ENCODE results near the gene SNCB.

SNCB gene

DNA sequence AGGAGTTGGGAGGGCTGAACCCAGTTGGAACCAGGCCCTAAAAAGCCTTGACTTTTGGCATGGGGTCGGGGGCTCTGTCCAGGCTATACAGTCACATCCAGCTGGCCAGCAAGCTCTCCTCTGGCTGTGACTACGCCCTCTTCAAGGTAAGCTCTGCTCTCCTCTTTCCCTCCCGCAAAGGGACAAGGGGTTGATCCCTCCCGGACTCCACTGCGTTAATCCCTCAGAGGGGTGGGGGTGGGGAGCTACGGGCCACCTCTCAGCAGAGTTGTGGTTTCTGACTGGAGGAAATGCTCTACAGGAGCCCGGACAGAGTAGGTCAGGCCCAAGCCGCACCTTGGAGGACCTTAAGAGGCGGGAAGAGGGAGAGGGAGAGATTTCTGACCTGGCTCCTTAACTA, 14.0 kb upstream of the SNCB start:
- DNase-seq (ENCODE audit: low spot score): no peak

DNA sequence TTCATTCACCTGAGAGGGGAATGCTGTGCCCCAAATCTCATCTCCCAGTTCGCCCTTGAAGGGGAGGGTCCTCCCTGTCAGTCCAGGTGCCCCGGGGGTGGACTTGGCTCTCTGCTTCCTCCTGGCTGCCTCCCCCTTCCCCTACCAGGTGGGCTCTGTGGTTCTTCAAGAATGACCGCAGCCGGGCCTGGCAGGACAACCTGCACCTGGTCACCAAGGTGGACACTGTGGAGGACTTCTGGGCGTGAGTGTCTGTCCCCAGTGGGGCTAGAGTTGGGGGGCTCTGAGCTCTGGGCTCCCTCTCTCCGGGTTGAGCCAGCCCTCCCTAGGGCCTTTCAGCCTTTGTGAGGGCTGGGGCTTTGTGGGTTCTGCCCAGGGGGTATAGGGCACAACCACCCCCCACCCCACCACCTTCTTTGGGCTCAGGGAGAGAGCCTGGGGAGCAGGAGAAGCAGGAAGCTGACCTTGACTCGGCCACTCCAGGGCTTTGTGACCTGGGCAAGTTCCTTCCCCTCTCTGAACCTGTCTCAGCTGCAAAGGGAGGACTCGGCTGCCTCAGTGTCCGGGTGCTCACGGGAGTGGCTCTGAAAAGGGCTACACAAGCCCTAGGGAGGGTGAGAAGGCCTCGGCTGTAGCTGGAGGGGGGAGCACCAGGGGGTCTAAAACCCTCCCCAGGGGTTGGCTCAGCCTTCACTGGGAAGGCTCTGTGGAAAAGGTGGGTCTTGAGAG, 13.3 kb upstream of the SNCB start:
- DNase-seq (ENCODE audit: low spot score): no peak

DNA sequence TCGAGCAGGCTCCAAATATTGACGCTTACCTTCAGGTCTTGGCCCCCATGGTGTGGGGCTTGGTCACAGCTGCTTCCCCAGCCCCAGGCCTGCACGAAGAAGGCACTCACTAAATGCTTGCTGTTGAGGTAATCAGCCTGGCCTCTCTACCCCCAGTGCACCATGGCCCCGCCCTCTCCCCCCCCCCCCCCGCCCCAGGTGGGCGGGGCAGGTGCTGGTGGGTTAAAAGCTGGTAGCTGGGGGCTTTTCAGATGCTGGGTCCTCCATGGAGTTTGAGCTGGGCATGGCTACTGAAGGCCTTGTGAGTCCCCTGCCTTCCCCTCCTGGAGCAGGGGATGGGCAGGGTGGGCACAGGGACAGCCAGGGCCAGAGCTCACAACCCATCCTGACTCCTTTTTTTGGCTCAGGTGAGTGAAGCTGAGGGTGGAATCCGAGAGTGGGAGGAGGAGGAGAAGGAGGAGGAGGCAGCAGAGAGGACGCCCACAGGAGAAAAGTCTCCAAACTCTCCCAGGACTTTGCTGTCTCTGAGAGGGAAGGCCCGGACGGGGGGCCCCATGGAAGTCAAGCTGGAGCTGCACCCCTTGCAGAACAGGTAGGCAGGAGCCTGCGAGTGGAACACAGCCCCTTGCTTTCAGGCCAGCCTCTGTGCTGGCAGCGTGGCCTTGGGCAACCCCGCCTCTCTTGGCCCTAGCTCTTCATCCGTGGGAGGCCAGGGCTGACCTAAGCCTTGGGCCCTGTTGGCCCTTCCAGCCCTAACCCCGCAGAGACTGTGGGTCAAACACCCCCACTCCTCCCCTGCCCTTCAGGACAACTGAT, 12.5 kb upstream of the SNCB start:
- DNase-seq (ENCODE audit: low spot score): no peak

DNA sequence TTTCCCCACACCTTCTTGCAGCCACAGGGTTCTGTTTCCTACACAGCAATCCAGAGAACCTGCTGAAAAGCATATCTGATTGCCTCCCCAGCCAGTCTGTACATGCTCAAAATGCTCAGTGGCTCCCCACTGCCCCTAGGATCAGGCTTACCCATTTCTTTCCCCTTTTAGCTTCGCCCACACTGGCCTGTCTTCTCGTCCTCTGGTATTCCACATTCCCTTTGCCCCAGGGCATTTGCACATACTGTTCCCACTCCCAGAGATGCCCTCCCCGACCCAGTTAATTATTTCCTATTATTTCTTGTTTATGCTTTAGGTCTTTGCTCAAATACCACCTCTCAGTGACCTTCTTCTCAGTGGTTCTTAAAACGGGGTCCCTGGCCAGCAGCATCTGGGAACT, 10.3 kb upstream of the SNCB start:
- DNase-seq (ENCODE audit: low spot score): no peak

DNA sequence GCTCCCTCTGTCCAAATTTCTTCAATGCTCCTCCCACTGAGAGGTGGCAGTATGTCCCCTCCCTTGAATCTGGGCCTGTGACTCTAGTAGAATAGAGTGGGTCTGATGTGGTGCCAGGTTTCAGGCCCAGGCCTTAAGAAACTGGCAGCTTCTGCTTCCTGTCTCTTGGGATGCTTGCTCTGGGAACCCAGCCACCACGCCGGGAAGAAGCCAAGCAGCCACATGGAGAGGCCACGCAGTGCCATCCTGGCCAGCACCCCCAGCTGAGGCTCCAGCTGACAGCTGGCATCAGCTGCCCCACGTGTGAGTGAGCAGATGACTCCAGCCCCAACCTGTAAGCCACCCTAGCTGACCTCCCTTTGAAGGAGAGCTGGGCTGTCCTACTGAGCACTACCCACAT, 9.6 kb upstream of the SNCB start:
- DNase-seq (ENCODE audit: low spot score): peak; percentile 74

DNA sequence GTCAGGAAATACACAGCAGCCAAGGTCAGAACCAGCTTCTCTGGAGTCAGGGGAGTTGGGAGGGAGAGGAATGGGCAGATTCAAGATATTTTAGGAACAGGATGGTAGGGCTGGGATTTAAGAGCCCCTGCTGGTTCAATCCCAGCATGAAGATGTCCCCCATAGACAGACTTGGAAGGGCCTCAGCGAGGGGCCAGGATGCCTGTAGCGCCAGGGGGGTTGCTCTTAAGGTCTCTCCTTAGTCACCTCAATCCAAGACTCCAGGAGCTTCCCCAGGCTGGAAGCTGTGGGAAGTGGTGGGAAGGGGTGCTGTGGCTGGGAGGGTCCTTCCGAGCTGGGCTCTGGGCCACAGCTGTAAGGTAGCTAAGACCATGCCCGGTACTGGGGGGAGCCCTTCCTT, 8.9 kb upstream of the SNCB start:
- no peak for DNase-seq (ENCODE audit: low spot score)

DNA sequence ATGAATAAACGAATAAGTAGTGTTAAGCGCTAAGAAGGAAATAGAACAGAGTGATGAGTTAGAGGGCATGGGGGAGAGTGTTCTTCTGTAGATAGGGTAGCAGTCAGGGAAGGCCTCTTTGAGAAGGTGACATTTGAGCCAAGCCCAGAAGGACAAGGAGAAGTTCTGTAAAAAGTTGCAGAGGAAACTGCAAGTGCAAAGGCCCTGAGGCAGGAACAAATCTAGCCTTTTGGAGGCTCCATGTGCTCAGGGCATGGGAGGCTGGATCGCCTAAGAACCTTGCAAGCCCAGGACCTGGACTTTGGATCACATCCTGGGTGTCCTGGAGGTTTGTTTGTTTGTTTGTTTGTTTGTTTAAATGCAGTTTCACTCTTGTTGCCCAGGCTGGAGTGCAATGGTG, 8.1 kb upstream of the SNCB start:
- no peak for DNase-seq (ENCODE audit: low spot score)

DNA sequence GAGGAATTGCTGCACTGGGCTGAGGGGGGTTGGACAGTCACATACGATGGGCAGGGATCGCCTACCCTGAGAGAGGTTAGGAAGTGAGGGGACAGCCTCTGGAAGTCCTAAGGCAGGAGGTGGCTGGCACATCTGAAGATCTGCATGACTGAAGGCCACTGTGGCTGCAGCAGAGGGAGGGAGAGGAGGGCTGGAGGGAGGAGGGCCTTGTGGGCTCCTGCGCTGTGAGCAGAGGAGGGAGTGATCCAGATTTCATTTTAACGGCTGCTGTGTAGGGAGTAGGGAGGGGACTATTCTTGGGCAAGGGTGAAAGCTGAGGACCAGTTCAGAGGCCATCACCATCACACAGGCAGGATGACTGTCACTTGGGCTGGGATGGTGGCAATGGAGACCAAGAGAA, 7.2 kb upstream of the SNCB start:
- no peak for DNase-seq (ENCODE audit: low spot score)

DNA sequence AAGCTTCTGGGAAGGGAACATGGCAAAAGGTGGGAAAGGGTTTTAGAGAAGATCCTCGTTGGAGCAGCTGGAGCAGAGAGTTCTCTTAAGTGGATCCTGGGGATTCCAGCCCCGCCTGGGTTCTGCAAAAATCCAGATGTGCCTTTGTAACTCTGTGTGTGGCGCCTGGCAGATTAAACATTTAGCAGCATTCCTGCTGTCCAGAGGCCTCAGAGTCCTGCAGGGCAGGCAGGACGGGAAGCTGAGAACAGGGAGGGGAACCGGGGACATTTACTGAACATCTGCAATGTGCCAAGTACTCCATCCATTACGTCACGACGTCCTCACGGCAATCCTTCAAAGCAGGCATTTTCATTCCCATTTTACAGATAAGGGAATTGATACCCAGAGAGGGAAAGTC, 6.1 kb upstream of the SNCB start:
- no peak for DNase-seq (ENCODE audit: low spot score)

DNA sequence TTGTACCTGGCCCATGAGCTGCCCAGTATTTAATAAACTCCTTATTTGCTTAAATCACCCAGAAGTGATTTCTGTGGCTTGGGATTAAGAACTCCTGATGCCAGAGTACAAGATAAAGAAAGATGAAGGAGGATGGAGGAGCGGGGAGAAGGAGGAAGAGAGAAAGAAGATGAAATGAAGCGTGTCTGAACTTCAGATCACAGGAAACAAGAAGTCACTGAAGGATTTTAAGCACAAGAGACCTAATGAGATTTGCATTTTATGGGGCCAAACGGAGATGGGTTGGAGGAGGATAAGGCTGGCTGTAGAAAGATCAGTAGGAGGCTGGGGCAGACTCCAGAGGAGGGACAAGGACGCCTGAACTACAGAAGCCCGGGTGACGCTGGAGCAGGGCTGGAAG, 3.3 kb upstream of the SNCB start:
- DNase-seq (ENCODE audit: low spot score): no peak

DNA sequence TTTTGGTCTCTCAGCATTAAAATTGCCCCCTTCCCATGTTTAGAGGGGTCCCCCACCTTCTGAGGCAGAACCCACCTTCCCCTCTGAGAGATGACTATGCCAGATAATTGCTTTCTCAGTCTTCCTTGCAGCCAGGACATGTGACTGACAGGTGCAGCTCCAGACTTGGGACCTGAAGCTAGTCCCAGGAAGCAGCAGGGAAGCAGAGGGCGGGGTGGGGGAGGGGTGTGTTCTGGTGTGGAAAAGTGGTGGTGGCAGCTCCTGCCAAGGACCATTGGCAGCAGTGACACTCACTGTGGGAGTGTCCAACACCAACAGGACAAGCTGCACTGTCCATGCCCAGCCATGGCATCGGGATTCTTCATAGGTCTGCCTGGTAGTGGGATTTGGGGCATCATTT, 2.4 kb upstream of the SNCB start:
- DNase-seq (ENCODE audit: low spot score): no peak

DNA sequence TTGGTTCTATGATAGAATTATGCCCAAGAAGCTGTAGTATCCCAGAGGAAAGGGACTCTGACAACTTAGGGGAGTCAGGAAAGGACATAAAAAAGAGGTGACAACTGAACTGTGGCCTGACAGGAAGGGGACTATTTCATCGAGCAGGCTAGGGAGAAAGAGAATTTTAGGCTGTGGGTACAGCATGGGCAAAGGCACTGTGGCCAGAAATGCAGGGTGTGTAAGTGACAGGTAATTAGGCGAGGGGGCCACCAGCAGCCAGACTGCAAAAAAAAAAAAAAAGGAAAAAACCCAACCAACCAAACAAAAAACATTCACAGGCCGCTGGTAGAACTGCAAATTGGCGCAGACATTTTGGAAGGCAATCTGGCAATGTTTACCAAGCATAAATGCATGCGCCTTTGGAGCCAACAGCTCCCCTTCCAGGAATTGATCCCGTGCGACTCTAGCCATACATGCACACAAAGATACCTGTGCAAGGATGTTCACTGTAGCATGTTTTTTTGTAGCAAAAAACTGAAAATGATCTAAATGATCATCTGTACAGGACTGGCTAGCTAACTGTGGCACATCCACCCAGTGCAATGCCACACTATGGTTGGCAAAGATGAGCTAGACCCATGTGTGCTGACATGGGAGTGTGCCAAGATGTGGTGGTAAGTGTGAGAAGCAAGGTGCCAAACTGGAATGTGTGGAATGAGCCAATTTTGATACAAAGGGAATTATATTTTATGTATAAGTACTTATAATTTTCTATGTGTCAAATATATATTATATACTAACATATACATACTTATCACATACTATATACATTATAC, 1.3 kb upstream of the SNCB start:
- no peak for DNase-seq (ENCODE audit: low spot score)

DNA sequence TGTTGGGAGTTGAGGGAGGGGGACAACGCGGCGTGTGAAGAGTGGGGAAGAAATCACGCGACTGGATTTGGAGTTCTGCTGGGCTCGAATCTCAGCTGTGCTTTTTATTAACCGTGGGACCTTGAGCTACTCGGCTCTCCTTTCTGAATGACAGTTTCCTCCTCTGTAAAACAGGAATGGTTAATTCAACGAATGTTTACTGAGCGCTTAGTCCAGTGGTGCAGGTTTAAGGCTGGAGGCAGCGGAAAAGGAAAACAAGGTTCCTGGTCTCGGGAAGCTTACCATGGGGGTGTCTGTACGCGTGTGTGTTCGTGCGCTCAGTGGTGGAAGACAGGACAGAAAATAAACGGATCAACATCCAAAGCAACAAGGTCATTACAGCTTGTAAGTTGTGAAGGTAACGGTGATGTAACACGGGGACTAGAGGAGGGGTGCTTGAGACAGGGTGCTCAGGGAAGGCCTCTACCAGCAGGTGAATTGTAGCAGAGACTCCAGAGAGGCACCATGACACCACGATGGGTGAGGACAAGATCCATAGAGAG, 418 bp upstream of the SNCB start:
- DNase-seq (ENCODE audit: low spot score): no peak

DNA sequence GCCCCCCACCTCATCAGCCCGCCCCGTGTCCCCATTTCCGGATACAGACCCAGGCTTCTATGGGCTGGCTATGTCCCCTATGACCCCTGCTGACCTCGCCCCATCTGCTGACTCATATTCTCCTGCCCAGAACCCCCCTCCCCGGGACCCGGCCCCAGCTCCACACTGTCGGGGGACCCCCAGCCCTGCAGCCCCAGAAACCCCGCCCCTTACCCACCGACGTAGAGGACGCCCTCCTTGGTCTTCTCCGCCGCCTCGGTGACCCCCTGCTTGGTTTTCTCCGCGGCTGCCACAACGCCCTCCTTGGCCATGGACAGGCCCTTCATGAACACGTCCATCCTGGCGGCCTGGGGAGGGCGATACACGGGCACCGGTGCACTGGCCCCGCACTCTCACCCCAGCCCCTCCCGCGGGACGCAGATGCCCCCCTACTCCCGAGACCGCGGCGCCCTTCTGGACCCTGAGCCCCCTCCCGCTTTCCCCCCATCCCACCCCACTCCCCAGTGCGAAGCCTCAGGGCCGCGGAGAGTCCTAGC, 949 bp downstream of the SNCB start:
- DNase-seq (ENCODE audit: low spot score): no peak

DNA sequence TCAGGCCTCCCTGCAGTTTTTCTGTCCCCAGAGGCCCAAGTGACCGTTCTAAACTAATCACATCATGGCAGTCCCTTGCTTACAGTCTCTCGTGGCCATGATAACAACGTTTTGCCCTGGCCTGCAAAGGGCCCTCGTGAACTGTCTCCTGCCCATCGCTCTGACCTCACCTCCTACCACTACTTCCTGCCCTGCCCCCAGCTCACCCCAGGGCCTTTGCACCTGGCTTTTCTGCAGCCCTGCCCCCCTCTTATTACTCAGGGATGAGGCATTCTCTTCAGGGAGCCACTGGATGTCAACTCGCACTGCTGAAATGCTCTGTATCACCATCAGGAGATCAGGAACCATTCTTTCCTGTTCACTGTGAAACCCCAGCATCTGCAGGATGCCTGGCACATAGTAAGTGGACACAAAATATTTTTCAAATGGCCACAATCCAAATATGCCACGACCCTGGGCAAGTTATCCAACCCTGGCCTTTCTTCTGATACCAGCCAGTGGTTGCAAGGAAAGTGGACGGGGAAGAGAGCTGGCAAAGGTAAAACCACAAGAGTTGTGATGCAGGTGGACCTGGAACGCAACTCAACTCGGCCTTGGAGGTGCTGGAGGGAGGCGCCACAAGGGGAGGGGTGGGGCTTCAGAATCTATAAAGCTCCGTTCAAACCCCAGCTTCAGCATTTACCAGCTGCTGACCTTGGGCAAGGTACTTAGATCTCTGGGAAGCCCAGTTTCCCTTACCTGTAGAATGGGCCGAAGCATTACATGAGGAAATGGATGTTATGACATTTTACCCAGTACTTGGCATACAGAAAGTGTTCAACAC, 1.7 kb downstream of the SNCB start:
- DNase-seq (ENCODE audit: low spot score): no peak

DNA sequence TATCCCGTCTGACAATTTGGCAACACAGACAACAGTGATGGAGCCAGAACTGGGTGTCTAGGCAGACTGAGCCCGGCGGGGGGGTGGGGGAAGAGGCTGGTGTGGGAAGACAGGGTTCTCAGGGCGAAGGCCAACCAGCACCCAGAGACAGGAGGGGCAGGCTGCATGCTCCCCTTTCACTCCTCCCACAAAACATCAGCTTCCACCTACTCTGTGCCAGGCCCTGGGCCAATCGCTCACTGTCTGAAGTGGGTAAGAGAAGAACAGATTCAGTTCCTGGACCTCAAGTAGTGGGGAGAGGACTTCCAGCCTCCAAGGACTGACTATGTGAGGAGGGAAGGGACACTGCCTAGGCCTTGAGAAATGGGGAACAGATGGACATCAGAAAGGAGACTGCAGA, 2.8 kb downstream of the SNCB start:
- DNase-seq (ENCODE audit: low spot score): no peak

DNA sequence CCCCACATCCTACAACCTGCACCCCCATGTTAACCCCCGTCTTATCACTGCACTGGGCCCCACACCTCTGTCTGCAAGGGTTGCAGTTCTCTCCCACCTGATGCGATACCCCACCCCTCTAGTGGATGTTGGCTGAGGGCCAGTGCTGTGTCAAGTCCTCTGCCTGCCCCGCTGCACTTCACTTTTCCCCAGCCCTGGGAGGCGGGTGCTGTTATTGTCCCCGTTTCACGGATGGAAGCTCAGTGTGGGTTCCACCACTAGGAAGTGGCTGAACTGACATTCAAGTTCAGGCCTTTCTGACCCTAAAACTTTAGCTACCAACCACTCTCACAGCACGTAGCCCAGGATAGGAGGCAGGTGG, 3.5 kb downstream of the SNCB start:
- DNase-seq (ENCODE audit: low spot score): no peak

DNA sequence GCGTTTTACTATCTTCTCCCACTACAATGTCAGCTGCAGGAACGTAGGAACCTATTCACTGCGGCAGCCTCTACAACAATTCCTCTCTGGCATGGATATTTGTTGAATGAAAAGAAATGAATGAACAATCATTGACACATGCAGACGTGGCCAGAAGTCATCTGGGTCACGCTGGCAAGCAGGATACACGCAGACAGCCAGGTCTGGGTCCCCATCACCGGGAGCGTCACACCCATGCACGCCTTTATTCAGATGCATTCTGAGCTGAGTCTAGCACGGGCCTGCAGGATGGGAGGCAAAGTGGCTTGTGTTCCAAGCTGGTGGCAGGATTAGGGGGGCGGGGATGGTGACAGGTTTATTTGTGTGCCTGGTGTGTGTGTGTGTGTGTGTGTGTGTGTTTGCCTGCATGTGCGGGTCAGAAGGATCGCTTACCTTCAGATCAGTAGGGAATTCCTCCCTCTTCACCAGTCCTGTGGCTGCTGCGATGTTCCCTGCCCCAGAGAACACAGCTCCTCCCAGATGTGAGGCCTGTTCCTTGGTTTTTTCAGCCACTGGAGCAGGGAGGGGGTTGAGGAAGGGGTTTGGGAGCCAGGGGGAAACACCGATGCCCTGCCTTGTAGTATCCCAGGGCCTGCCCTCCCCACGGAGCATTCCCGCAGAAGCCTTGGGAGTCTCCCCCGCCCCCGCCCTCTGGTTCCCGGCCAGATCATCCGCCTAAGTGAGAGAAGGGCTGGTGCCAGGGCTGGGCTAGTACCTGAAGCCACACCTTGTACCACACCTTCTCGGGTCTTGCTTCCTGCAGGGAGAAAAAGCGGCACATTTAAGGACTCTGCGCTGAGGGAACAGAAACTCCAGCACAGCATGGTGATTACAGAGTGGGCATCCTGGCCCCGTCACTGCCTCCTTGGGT, 4.1 kb downstream of the SNCB start:
- no peak for DNase-seq (ENCODE audit: low spot score)

DNA sequence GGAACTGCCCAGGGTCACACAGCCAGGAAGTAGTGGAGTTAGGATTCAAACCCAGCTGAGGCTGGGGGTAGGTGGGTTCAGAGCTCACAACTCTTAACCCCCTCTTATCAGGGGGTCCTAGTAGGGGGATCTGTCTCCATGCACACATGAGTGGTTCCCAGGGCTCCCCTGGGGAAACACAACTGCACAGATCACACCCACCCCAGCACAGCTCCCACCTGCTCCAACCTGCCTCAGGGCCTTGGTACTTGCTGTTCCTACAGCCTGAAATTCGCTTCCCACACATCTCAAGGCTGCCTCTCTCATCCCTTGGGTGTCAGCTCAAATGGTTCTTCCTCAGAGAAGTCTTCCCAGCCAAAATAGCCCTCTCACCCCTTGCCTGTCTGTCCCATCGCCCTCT, 4.8 kb downstream of the SNCB start:
- DNase-seq (ENCODE audit: low spot score): no peak

DNA sequence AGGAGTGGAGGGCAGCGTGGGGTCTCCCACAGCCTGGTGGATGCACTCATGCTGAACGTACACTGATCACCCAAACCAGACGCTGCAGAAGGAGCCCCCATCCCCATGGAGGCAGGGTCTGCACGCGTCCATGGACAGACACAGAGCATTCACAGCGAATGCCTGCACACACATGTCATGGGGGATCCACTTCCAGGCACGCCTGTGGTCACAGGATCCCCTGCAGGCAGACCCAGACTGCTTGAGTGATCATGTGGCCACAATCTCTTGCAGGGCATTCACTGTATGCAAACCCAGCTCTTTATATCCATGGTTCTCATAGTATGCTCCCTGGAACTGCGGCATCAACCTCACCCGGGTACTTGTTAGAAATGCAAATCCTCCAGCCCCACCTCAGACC, 5.4 kb downstream of the SNCB start:
- DNase-seq (ENCODE audit: low spot score): no peak

DNA sequence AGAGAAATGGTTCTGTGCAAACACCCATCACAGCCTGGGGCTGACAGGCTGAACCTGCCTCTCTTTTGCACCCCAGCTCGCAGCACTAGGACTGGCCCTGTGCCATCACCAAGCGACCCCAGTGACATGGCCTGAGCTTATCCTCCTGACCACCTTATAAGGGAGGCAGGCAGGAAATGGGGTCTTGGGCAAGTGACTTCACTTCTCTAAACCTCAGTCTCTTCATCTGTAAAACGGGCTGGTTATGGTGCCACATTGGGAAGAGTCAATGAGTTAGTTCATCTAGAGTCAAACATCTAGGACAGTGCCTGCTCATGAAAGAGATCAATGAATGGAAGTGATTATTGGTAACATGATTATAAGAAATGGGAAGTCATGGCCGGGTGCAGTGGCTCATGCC, 6.2 kb downstream of the SNCB start:
- DNase-seq (ENCODE audit: low spot score): no peak

Data from globus pallidus (tissue), 1 donor.